PFSK-1 (cell line): ENCODE results near the gene KIRREL3.

Experiments
- FOXP2 ChIP-seq: optimal IDR thresholded peaks from 2 replicates; pipeline ENCODE3; 2011; ENCODE audit warnings: borderline replicate concordance, control low read depth, inconsistent platforms; ENCODE audit not compliant: insufficient read depth; ENCODE audit errors: extremely low read length, extremely low read depth
- POLR2AphosphoS5 ChIP-seq: IDR thresholded peaks from 2 replicates; pipeline ENCODE4 v1.6.1; 2012; ENCODE audit warnings: low read depth, mild to moderate bottlenecking, control low read depth, low read length, moderate library complexity
- SIN3A ChIP-seq: IDR thresholded peaks from 2 replicates; pipeline ENCODE4 v1.6.1; 2012; ENCODE audit warnings: mild to moderate bottlenecking, low read length, moderate library complexity, borderline replicate concordance; ENCODE audit not compliant: insufficient read depth

DNA sequence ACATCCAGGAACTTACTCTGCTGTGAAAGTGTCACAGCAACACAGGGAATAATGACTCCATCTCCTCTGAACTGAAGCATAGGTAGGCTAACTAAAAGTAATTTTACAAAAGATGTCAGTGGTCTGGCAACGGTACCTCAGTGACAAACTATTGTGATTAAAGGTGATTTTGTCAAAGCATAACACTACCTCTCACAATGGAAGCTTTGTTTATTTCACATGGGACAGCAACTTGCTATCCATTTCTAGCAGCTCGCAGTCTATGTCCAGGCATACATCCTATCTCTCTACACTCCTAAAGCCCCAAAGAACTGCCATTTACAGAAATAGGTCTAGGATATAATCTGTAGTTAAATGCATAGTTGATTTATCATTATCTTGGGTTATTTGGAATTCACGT is 163.0 kb downstream of the KIRREL3 start:
- TF ChIP-seq POLR2AphosphoS5: no peak
- TF ChIP-seq SIN3A: no peak
- no peak for TF ChIP-seq FOXP2
